ENCODE measurements around the gene NUMA1.

DNA sequence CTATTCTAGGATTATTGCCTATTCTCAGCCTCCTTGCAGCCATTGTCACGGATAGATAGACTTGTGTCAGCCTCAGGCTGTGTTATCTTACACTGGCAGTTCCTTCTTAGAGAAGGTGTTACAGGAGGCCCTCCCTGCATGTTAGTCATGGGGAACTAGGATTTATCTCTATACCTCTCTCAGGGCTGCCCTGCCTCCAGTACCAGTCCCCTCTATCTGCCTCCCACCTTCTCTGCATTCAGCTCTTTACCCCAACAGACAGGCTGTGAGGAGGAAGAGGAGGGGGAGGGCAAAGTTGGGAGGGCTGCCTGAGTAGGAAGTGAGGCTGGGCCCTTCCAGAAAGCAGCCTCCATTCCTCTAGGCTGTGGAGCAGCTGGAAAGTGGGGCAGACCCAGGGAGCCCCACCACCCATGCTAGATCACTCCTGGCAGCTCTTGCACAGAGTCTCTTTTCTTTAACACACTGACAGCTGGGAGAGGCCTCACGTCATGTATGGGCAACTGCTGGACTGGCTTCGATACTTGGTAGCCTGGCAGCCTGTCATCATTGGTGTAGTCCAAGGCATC is 84.5 kb downstream of the NUMA1 start:
- TF ChIP-seq TAF1 (IDR thresholded peaks at IDR 0.05; ENCODE audit: borderline replicate concordance, insufficient read depth, low read length) = no peak
- no peak for TF ChIP-seq POLR2AphosphoS5 (IDR thresholded peaks at IDR 0.05; ENCODE audit: low read depth, low read length)
- TF ChIP-seq, protein P1, sequence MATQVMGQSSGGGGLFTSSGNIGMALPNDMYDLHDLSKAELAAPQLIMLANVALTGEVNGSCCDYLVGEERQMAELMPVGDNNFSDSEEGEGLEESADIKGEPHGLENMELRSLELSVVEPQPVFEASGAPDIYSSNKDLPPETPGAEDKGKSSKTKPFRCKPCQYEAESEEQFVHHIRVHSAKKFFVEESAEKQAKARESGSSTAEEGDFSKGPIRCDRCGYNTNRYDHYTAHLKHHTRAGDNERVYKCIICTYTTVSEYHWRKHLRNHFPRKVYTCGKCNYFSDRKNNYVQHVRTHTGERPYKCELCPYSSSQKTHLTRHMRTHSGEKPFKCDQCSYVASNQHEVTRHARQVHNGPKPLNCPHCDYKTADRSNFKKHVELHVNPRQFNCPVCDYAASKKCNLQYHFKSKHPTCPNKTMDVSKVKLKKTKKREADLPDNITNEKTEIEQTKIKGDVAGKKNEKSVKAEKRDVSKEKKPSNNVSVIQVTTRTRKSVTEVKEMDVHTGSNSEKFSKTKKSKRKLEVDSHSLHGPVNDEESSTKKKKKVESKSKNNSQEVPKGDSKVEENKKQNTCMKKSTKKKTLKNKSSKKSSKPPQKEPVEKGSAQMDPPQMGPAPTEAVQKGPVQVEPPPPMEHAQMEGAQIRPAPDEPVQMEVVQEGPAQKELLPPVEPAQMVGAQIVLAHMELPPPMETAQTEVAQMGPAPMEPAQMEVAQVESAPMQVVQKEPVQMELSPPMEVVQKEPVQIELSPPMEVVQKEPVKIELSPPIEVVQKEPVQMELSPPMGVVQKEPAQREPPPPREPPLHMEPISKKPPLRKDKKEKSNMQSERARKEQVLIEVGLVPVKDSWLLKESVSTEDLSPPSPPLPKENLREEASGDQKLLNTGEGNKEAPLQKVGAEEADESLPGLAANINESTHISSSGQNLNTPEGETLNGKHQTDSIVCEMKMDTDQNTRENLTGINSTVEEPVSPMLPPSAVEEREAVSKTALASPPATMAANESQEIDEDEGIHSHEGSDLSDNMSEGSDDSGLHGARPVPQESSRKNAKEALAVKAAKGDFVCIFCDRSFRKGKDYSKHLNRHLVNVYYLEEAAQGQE (IDR thresholded peaks at IDR 0.05; ENCODE audit: insufficient read depth in 1 of 2, low read depth in 2 of 2, low read length in 2 of 2) = no peak
- no peak for TF ChIP-seq SIN3A (IDR thresholded peaks at IDR 0.05; ENCODE audit: borderline replicate concordance, insufficient read depth, low read length)
- TF ChIP-seq FOXP2 (optimal IDR thresholded peaks at IDR 0.05; ENCODE audit: borderline replicate concordance, extremely low read depth, extremely low read length, insufficient read depth) = no peak
